ENCODE measurements around the gene PTGDR2. TPM values are rescaled to one million over a fixed set of nuclear protein-coding genes. Genes with fewer than 3 reads are reported as not detected.

The PTGDR2 gene
- total and polyA plus RNA-seq, 9 of the 15 experiments (the other 6 are each of a cell fraction or from before 2014, with no cell fraction given): 0.51 to 2.6 (median 1.6) TPM

DNA sequence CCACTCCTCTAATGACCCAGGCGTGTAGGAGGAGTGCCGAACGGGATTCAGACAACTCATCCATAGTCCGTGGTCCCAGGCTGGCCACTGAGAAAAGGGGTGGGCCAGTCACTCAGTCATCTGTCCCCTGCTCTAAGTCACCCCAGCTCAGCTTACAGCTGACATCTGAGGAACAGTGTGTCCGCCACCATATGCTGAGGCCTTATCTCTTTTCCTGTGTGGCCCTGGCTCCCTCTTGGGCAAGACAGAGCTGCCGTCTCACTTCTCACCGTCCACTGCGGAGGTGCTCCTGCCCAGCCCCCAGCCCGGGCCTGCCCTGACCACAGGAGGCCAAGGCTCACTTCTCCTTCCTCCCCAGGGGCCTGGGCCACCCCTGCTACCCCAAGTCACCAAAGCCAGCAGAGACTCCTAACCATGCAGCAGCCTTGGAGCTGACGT lies 7.0 kb downstream of the PTGDR2 start (continued):
- TF ChIP-seq, protein P1, sequence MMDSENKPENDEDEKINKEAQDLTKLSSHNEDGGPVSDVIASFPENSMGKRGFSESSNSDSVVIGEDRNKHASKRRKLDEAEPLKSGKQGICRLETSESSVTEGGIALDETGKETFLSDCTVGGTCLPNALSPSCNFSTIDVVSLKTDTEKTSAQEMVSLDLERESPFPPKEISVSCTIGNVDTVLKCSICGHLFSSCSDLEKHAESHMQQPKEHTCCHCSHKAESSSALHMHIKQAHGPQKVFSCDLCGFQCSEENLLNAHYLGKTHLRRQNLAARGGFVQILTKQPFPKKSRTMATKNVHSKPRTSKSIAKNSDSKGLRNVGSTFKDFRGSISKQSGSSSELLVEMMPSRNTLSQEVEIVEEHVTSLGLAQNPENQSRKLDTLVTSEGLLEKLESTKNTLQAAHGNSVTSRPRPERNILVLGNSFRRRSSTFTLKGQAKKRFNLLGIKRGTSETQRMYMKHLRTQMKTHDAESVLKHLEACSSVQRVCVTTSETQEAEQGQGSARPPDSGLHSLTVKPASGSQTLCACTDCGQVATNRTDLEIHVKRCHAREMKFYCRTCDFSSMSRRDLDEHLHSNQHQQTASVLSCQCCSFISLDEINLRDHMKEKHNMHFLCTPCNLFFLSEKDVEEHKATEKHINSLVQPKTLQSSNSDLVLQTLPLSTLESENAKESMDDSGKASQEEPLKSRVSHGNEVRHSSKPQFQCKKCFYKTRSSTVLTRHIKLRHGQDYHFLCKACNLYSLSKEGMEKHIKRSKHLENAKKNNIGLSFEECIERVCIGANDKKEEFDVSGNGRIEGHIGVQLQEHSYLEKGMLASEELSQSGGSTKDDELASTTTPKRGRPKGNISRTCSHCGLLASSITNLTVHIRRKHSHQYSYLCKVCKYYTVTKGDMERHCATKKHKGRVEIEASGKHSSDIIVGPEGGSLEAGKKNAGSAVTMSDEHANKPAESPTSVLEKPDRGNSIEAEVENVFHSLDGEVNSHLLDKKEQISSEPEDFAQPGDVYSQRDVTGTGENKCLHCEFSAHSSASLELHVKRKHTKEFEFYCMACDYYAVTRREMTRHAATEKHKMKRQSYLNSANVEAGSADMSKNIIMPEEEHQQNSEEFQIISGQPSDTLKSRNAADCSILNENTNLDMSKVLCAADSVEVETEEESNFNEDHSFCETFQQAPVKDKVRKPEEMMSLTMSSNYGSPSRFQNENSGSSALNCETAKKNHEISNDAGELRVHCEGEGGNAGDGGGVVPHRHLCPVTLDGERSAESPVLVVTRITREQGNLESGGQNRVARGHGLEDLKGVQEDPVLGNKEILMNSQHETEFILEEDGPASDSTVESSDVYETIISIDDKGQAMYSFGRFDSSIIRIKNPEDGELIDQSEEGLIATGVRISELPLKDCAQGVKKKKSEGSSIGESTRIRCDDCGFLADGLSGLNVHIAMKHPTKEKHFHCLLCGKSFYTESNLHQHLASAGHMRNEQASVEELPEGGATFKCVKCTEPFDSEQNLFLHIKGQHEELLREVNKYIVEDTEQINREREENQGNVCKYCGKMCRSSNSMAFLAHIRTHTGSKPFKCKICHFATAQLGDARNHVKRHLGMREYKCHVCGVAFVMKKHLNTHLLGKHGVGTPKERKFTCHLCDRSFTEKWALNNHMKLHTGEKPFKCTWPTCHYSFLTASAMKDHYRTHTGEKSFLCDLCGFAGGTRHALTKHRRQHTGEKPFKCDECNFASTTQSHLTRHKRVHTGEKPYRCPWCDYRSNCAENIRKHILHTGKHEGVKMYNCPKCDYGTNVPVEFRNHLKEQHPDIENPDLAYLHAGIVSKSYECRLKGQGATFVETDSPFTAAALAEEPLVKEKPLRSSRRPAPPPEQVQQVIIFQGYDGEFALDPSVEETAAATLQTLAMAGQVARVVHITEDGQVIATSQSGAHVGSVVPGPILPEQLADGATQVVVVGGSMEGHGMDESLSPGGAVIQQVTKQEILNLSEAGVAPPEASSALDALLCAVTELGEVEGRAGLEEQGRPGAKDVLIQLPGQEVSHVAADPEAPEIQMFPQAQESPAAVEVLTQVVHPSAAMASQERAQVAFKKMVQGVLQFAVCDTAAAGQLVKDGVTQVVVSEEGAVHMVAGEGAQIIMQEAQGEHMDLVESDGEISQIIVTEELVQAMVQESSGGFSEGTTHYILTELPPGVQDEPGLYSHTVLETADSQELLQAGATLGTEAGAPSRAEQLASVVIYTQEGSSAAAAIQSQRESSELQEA (IDR thresholded peaks at IDR 0.05; ENCODE audit: low read depth): no peak
- TF ChIP-seq SRF (CRISPR knock-in tag; IDR thresholded peaks at IDR 0.05): no peak
- TF ChIP-seq, protein P2, sequence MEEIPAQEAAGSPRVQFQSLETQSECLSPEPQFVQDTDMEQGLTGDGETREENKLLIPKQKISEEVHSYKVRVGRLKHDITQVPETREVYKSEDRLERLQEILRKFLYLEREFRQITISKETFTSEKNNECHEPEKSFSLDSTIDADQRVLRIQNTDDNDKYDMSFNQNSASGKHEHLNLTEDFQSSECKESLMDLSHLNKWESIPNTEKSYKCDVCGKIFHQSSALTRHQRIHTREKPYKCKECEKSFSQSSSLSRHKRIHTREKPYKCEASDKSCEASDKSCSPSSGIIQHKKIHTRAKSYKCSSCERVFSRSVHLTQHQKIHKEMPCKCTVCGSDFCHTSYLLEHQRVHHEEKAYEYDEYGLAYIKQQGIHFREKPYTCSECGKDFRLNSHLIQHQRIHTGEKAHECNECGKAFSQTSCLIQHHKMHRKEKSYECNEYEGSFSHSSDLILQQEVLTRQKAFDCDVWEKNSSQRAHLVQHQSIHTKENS (CRISPR knock-in tag; IDR thresholded peaks at IDR 0.05): no peak
- no peak for TF ChIP-seq XRCC3 (IDR thresholded peaks at IDR 0.05)
- no peak for TF ChIP-seq ZNF232 (CRISPR knock-in tag; IDR thresholded peaks at IDR 0.05)
- no peak for TF ChIP-seq ATF1 (CRISPR knock-in tag; IDR thresholded peaks at IDR 0.05)
- 0 out of 2 replicates have a peak, but pooled peaks have one; percentile 31 for TF ChIP-seq ATF1 (tag; IDR thresholded peaks at IDR 0.05)
- peak; percentile 46; the same call in 1 of the 2 replicates for TF ChIP-seq DPF2 (IDR thresholded peaks at IDR 0.05)
- TF ChIP-seq, protein P3, sequence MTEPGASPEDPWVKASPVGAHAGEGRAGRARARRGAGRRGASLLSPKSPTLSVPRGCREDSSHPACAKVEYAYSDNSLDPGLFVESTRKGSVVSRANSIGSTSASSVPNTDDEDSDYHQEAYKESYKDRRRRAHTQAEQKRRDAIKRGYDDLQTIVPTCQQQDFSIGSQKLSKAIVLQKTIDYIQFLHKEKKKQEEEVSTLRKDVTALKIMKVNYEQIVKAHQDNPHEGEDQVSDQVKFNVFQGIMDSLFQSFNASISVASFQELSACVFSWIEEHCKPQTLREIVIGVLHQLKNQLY (CRISPR knock-in tag; conservative IDR thresholded peaks at IDR 0.05): no peak
- no peak for TF ChIP-seq ASH1L (IDR thresholded peaks at IDR 0.05; ENCODE audit: borderline replicate concordance, low read depth, partially characterized antibody)
- TF ChIP-seq TRIM24 (IDR thresholded peaks at IDR 0.05): peak in 1 of 2 experiments; percentile 53; a peak in 1 of 4 replicates
- TF ChIP-seq ZNF324 (CRISPR knock-in tag; IDR thresholded peaks at IDR 0.05): no peak
- 0 out of 2 replicates have a peak, but pooled peaks have one; percentile 11 for TF ChIP-seq CREM (IDR thresholded peaks at IDR 0.05; ENCODE audit: low read depth)
- no peak for TF ChIP-seq RFX5 (IDR thresholded peaks at IDR 0.05; ENCODE audit: low read depth, low read length)
- TF ChIP-seq, protein P4, sequence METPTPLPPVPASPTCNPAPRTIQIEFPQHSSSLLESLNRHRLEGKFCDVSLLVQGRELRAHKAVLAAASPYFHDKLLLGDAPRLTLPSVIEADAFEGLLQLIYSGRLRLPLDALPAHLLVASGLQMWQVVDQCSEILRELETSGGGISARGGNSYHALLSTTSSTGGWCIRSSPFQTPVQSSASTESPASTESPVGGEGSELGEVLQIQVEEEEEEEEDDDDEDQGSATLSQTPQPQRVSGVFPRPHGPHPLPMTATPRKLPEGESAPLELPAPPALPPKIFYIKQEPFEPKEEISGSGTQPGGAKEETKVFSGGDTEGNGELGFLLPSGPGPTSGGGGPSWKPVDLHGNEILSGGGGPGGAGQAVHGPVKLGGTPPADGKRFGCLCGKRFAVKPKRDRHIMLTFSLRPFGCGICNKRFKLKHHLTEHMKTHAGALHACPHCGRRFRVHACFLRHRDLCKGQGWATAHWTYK (CRISPR knock-in tag; IDR thresholded peaks at IDR 0.05): peak; percentile 90

Measured in K562 (cell line).